SK-N-MC (cell line): ENCODE measurements around the gene PKDREJ.

Source experiments
- EZH2 ChIP-seq: fragments of 200-600 bp; sonication (generic); IDR thresholded peaks from one replicate; pipeline ENCODE4 v1.6.1; 2017; ENCODE audit warnings: antibody characterized with exemption
- POLR2AphosphoS5 ChIP-seq: IDR thresholded peaks from 2 replicates; pipeline ENCODE4 v1.6.1; 2012; ENCODE audit warnings: mild to moderate bottlenecking, low read depth, low read length, borderline replicate concordance

DNA sequence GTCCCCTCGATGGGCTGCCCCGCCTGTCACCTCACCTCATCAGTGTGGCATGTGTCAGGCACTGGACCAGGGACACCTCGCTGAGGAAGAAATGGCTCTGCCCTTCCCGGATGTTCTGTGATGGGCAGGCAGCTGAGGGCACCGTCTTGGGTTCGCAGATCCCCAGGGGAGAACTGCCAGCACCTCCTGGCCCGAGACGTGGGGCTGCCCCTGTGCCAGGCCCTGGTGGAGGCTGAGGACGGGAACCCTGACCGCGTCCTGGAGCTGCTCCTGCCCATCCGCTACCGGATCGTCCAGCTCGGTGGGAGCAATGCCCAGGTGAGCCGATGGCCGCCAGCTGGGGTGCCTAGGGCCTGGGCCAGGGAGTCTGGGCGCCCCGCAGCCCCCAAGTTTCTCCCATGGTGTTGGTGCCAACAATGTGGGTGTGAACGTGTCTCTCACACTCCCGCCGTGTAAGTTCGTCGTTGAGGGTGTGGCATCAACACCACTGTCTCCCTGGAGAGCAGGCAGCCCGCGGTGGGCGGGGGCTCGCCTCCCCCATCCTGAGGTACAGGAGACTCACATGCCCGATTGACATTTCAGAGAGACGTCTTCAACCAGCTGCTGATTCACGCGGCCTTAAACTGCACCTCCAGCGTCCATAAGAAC lies 26.2 kb upstream of the PKDREJ start:
- TF ChIP-seq POLR2AphosphoS5 (no peak), EZH2 (no peak)
